ENCODE measurements around the gene RAX2. TPM values are rescaled to one million over a fixed set of nuclear protein-coding genes. Genes with fewer than 3 reads are reported as not detected.

RAX2 gene
- total and polyA plus RNA-seq, 2 of the 13 experiments (the other 11 are each of a cell fraction or from before 2014, with no cell fraction given): not detected

DNA sequence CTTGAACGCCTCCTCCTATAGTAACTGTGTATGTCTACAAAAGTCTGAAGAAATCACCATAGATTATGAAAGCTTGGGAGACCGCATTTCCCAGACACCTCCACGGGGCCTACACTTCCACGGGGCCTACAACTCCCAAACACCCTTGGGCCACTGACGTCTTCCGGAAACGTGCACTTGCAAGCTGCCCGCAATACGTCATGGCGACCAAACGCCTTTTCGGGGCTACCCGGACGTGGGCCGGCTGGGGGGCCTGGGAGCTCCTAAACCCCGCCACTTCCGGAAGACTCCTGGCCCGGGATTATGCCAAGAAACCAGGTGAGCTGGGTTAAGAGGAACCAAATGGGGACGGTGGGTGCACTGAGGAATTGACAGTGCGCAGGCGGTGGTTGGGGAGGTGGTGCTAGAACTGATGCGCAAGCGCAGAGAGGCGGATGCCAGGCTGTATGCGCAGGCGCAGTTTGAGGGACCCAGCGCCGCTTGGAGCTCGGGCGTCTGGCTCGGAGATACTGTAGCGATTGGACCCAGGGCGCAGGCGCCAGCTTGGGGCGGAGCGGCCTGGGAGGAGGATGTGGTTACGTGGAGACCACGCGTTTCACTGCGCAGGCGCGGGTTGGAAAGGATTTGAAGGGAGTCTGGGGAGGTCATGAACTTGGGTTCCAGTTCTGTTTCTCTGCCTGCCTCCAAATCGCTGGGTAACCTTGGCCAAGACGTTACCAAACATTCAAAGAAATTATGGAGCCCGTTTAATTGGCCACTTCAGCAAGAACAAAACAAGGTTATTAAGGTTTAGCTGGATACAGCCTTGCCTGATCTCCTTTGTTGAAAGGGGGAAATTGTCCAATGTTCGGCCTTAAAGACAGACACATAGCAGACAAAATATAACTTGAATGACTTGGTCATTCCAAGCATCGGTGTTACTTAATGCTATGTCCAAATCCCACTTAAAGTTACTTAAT is 9.2 kb downstream of the RAX2 start, which contains the start of gene MRPL54 (continued):
- TF ChIP-seq, protein P1, sequence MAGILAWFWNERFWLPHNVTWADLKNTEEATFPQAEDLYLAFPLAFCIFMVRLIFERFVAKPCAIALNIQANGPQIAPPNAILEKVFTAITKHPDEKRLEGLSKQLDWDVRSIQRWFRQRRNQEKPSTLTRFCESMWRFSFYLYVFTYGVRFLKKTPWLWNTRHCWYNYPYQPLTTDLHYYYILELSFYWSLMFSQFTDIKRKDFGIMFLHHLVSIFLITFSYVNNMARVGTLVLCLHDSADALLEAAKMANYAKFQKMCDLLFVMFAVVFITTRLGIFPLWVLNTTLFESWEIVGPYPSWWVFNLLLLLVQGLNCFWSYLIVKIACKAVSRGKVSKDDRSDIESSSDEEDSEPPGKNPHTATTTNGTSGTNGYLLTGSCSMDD (CRISPR knock-in tag; IDR thresholded peaks at IDR 0.05): no peak
- TF ChIP-seq MLLT10 (CRISPR knock-in tag; IDR thresholded peaks at IDR 0.05) (no peak), CTCF (CRISPR knock-in tag; IDR thresholded peaks at IDR 0.05) (peak; percentile 32), ZNF441 (CRISPR knock-in tag; IDR thresholded peaks at IDR 0.05; ENCODE audit: borderline replicate concordance) (peak; percentile 53; the same call in 1 of the 2 replicates), ATF7-NPFF (CRISPR knock-in tag; IDR thresholded peaks at IDR 0.05; ENCODE audit: low read depth) (no peak), XBP1 (CRISPR knock-in tag; IDR thresholded peaks at IDR 0.05) (no peak), ZFP1 (CRISPR knock-in tag; IDR thresholded peaks at IDR 0.05) (no peak), ZNF230 (CRISPR knock-in tag; IDR thresholded peaks at IDR 0.05) (0 out of 2 replicates have a peak, but pooled peaks have one; percentile 29), AGO1 (IDR thresholded peaks at IDR 0.05; ENCODE audit: low read depth, low read length, poor library complexity, severe bottlenecking) (no peak), ZNF639 (CRISPR knock-in tag; conservative IDR thresholded peaks at IDR 0.05) (no peak; the same call in 1 of the 2 replicates), PPARG (CRISPR knock-in tag; conservative IDR thresholded peaks at IDR 0.05) (no peak), RAD51 (IDR thresholded peaks at IDR 0.05; ENCODE audit: borderline replicate concordance) (no peak), ZNF251 (CRISPR knock-in tag; IDR thresholded peaks at IDR 0.05) (no peak), CEBPB (IDR thresholded peaks at IDR 0.05; ENCODE audit: borderline replicate concordance, low read depth, low read length) (peak; percentile 62; the same call in 1 of the 2 replicates), TEAD2 (CRISPR knock-in tag; IDR thresholded peaks at IDR 0.05) (no peak), ZNF234 (CRISPR knock-in tag; conservative IDR thresholded peaks at IDR 0.05) (no peak), TCF7 (IDR thresholded peaks at IDR 0.05; ENCODE audit: low read depth) (no peak)
- TF ChIP-seq, protein P2, sequence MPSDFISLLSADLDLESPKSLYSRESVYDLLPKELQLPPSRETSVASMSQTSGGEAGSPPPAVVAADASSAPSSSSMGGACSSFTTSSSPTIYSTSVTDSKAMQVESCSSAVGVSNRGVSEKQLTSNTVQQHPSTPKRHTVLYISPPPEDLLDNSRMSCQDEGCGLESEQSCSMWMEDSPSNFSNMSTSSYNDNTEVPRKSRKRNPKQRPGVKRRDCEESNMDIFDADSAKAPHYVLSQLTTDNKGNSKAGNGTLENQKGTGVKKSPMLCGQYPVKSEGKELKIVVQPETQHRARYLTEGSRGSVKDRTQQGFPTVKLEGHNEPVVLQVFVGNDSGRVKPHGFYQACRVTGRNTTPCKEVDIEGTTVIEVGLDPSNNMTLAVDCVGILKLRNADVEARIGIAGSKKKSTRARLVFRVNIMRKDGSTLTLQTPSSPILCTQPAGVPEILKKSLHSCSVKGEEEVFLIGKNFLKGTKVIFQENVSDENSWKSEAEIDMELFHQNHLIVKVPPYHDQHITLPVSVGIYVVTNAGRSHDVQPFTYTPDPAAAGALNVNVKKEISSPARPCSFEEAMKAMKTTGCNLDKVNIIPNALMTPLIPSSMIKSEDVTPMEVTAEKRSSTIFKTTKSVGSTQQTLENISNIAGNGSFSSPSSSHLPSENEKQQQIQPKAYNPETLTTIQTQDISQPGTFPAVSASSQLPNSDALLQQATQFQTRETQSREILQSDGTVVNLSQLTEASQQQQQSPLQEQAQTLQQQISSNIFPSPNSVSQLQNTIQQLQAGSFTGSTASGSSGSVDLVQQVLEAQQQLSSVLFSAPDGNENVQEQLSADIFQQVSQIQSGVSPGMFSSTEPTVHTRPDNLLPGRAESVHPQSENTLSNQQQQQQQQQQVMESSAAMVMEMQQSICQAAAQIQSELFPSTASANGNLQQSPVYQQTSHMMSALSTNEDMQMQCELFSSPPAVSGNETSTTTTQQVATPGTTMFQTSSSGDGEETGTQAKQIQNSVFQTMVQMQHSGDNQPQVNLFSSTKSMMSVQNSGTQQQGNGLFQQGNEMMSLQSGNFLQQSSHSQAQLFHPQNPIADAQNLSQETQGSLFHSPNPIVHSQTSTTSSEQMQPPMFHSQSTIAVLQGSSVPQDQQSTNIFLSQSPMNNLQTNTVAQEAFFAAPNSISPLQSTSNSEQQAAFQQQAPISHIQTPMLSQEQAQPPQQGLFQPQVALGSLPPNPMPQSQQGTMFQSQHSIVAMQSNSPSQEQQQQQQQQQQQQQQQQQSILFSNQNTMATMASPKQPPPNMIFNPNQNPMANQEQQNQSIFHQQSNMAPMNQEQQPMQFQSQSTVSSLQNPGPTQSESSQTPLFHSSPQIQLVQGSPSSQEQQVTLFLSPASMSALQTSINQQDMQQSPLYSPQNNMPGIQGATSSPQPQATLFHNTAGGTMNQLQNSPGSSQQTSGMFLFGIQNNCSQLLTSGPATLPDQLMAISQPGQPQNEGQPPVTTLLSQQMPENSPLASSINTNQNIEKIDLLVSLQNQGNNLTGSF (CRISPR knock-in tag; IDR thresholded peaks at IDR 0.05): no peak
- TF ChIP-seq, protein P3, sequence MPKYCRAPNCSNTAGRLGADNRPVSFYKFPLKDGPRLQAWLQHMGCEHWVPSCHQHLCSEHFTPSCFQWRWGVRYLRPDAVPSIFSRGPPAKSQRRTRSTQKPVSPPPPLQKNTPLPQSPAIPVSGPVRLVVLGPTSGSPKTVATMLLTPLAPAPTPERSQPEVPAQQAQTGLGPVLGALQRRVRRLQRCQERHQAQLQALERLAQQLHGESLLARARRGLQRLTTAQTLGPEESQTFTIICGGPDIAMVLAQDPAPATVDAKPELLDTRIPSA (CRISPR knock-in tag; IDR thresholded peaks at IDR 0.05; ENCODE audit: borderline replicate concordance): no peak
